T-helper 2 cell treated with Interferon-gamma antibody and Interleukin-4, amounts not matched to agents 5 μg/mL and 100 μg/mL, for 36 hours (primary cell): ENCODE measurements around the gene WDR4.
"Not testable (repeated sequence)": the region's sequence is repeated elsewhere in the genome, so short reads cannot be mapped to it uniquely, and the experiment has no call there.

Source experiments
- DNase-seq: peaks from one replicate; pipeline ENCODE4 v3.0.0; 2021; ENCODE audit warnings: low spot score
- H3K27ac Mint-ChIP-seq: one replicate; pipeline ENCODE4 v1.8.0; 2021; ENCODE audit warnings: mild to moderate bottlenecking, mixed read lengths
- H3K27me3 Mint-ChIP-seq: one replicate; pipeline ENCODE4 v1.8.0; 2021; ENCODE audit warnings: low read depth, mixed read lengths
- H3K36me3 Mint-ChIP-seq: one replicate; pipeline ENCODE4 v1.8.0; 2021; ENCODE audit warnings: low read depth, mixed read lengths
- H3K4me1 Mint-ChIP-seq: one replicate; pipeline ENCODE4 v1.8.0; 2021; ENCODE audit warnings: low read depth, mixed read lengths
- H3K4me3 Mint-ChIP-seq: one replicate; pipeline ENCODE4 v1.8.0; 2022; ENCODE audit warnings: mild to moderate bottlenecking, moderate library complexity, mixed read lengths
- H3K9me3 Mint-ChIP-seq: one replicate; pipeline ENCODE4 v1.8.0; 2021; ENCODE audit warnings: mixed read lengths

Gene WDR4

GRCh38 chr21:42843056-42843455 lies 36.3 kb downstream of the WDR4 start:
- no peak for DNase-seq
- no peaks in the 10 kb centered on the region for H3K4me1 Mint-ChIP-seq
- no peaks in the 10 kb centered on the region for H3K9me3 Mint-ChIP-seq
- H3K27me3 Mint-ChIP-seq = no peaks in the 10 kb centered on the region
- H3K27ac Mint-ChIP-seq = no peak overlapping the region
- no peak overlapping the region for H3K4me3 Mint-ChIP-seq
- H3K36me3 Mint-ChIP-seq = peaks cover 26% of the 10 kb centered on the region

GRCh38 chr21:42841916-42842655 lies 37.3 kb downstream of the WDR4 start:
- not testable (repeated sequence) for H3K4me1 Mint-ChIP-seq, H3K27me3 Mint-ChIP-seq

GRCh38 chr21:42841156-42841915 lies 38.0 kb downstream of the WDR4 start:
- DNase-seq = no peak
- H3K27me3 Mint-ChIP-seq = no peaks in the 10 kb centered on the region
- no peaks in the 10 kb centered on the region for H3K4me1 Mint-ChIP-seq
- H3K27ac Mint-ChIP-seq = no peak overlapping the region
- H3K9me3 Mint-ChIP-seq = no peaks in the 10 kb centered on the region
- peaks cover 28% of the 10 kb centered on the region for H3K36me3 Mint-ChIP-seq
- no peak overlapping the region for H3K4me3 Mint-ChIP-seq

More at GRCh38 chr21:42841916-42842655, 37.3 kb downstream of the WDR4 start:
- H3K27ac Mint-ChIP-seq, H3K4me3 Mint-ChIP-seq, DNase-seq, H3K9me3 Mint-ChIP-seq: not testable (repeated sequence)
- peaks cover 26% of the 10 kb centered on the region for H3K36me3 Mint-ChIP-seq

- Mint-ChIP-seq H3K27ac (no peak overlapping the region), H3K4me3 (no peak overlapping the region), H3K4me1 (no peaks in the 10 kb centered on the region), H3K9me3 (no peaks in the 10 kb centered on the region), H3K36me3 (peaks cover 25% of the 10 kb centered on the region), H3K27me3 (no peaks in the 10 kb centered on the region)
- DNase-seq = no peak
These were observed 38.8 kb downstream of the WDR4 start for GRCh38 chr21:42840411-42841155.

- peaks cover 21% of the 10 kb centered on the region for H3K36me3 Mint-ChIP-seq
- H3K4me3 Mint-ChIP-seq = no peak overlapping the region
- peak overlapping the region; percentile 13 for H3K27ac Mint-ChIP-seq
- no peaks in the 10 kb centered on the region for H3K9me3 Mint-ChIP-seq
- no peaks in the 10 kb centered on the region for H3K4me1 Mint-ChIP-seq
- no peaks in the 10 kb centered on the region for H3K27me3 Mint-ChIP-seq
- no peak for DNase-seq
These were observed 39.8 kb downstream of the WDR4 start for GRCh38 chr21:42839271-42840231.

- H3K36me3 Mint-ChIP-seq = peaks cover 15% of the 10 kb centered on the region
- H3K27me3 Mint-ChIP-seq, H3K4me3 Mint-ChIP-seq, H3K27ac Mint-ChIP-seq, H3K4me1 Mint-ChIP-seq, H3K9me3 Mint-ChIP-seq, DNase-seq: not testable (repeated sequence)
These were observed 41.1 kb downstream of the WDR4 start for GRCh38 chr21:42838212-42838690.

- Mint-ChIP-seq H3K4me1 (peaks cover 13% of the 10 kb centered on the region), H3K27me3 (no peaks in the 10 kb centered on the region), H3K27ac (no peak overlapping the region), H3K4me3 (no peak overlapping the region), H3K9me3 (no peaks in the 10 kb centered on the region), H3K36me3 (peaks cover 10% of the 10 kb centered on the region)
- DNase-seq = no peak
These were observed 41.7 kb downstream of the WDR4 start for GRCh38 chr21:42837421-42838211.

- H3K9me3 Mint-ChIP-seq = no peaks in the 10 kb centered on the region
- peaks cover 10% of the 10 kb centered on the region for H3K36me3 Mint-ChIP-seq
- DNase-seq = no peak
- peaks cover 18% of the 10 kb centered on the region for H3K4me1 Mint-ChIP-seq
- peaks cover under 1% of the 10 kb centered on the region for H3K27me3 Mint-ChIP-seq
- no peak overlapping the region for H3K4me3 Mint-ChIP-seq
- no peak overlapping the region for H3K27ac Mint-ChIP-seq
These were observed 42.5 kb downstream of the WDR4 start for GRCh38 chr21:42836767-42837301.

- no peak for DNase-seq
- Mint-ChIP-seq H3K4me1 (peaks cover 21% of the 10 kb centered on the region), H3K27me3 (peaks cover 4% of the 10 kb centered on the region), H3K27ac (no peak overlapping the region), H3K36me3 (peaks cover 13% of the 10 kb centered on the region), H3K4me3 (no peak overlapping the region), H3K9me3 (no peaks in the 10 kb centered on the region)
These were observed 43.0 kb downstream of the WDR4 start for GRCh38 chr21:42836402-42836666.

- Mint-ChIP-seq H3K27ac (no peak overlapping the region), H3K9me3 (no peaks in the 10 kb centered on the region), H3K36me3 (peaks cover 14% of the 10 kb centered on the region), H3K4me3 (no peak overlapping the region), H3K27me3 (peaks cover 4% of the 10 kb centered on the region), H3K4me1 (peaks cover 25% of the 10 kb centered on the region)
- no peak for DNase-seq
These were observed 43.5 kb downstream of the WDR4 start for GRCh38 chr21:42835611-42836401.

- peaks cover 14% of the 10 kb centered on the region for H3K36me3 Mint-ChIP-seq
- no peak overlapping the region for H3K27ac Mint-ChIP-seq
- H3K9me3 Mint-ChIP-seq = no peaks in the 10 kb centered on the region
- H3K27me3 Mint-ChIP-seq = peaks cover 4% of the 10 kb centered on the region
- no peak overlapping the region for H3K4me3 Mint-ChIP-seq
- peaks cover 27% of the 10 kb centered on the region for H3K4me1 Mint-ChIP-seq
- DNase-seq = no peak
These were observed 44.1 kb downstream of the WDR4 start for GRCh38 chr21:42835211-42835610.

GRCh38 chr21:42834726-42835191 lies 44.6 kb downstream of the WDR4 start:
- no peak overlapping the region for H3K27ac Mint-ChIP-seq

More at GRCh38 chr21:42834726-42835191, 44.6 kb downstream of the WDR4 start:
- Mint-ChIP-seq H3K36me3 (peaks cover 14% of the 10 kb centered on the region), H3K27me3 (peaks cover 4% of the 10 kb centered on the region), H3K4me3 (no peak overlapping the region), H3K4me1 (peaks cover 27% of the 10 kb centered on the region), H3K9me3 (no peaks in the 10 kb centered on the region)
- DNase-seq = no peak
